Measurements from ENCODE around the gene CKB.
A peak's percentile ranks its signal among the peaks of the same experiment; 100 is the strongest.

Gene CKB

GRCh38 chr14:103549361-103550311, 27.0 kb upstream of the CKB start:
- no peak for DNase-seq (ENCODE audit: low read depth in 3 of 3)

- no peak for DNase-seq (ENCODE audit: low read depth in 3 of 3)
Observed at GRCh38 chr14:103548463-103549351, 26.1 kb upstream of the CKB start.

GRCh38 chr14:103547941-103548462, 25.4 kb upstream of the CKB start:
- DNase-seq (ENCODE audit: low read depth in 3 of 3) = no peak

- no peak for DNase-seq (ENCODE audit: low read depth in 3 of 3)
Observed at GRCh38 chr14:103547455-103547940, 24.9 kb upstream of the CKB start.

GRCh38 chr14:103546652-103547454, 24.2 kb upstream of the CKB start:
- DNase-seq (ENCODE audit: low read depth in 3 of 3) = peak; percentile 53 to 61 (median 56)

GRCh38 chr14:103545915-103546651, 23.5 kb upstream of the CKB start:
- DNase-seq (ENCODE audit: low read depth in 3 of 3) = no peak

GRCh38 chr14:103545219-103545914, 22.7 kb upstream of the CKB start:
- no peak for DNase-seq (ENCODE audit: low read depth in 3 of 3)

GRCh38 chr14:103544388-103545218, 22.0 kb upstream of the CKB start:
- DNase-seq (ENCODE audit: low read depth in 3 of 3) = no peak

GRCh38 chr14:103543721-103544387, 21.2 kb upstream of the CKB start:
- no peak for DNase-seq (ENCODE audit: low read depth in 3 of 3)

GRCh38 chr14:103543140-103543539, 20.5 kb upstream of the CKB start:
- DNase-seq (ENCODE audit: low read depth in 3 of 3) = no peak

GRCh38 chr14:103542605-103543088, 20.0 kb upstream of the CKB start:
- DNase-seq (ENCODE audit: low read depth in 3 of 3) = no peak

GRCh38 chr14:103541709-103542604, 19.3 kb upstream of the CKB start:
- DNase-seq (ENCODE audit: low read depth in 3 of 3) = no peak

GRCh38 chr14:103540821-103541708, 18.4 kb upstream of the CKB start:
- no peak for DNase-seq (ENCODE audit: low read depth in 3 of 3)

GRCh38 chr14:103539056-103539825, 16.6 kb upstream of the CKB start:
- DNase-seq (ENCODE audit: low read depth in 3 of 3) = no peak

- DNase-seq (ENCODE audit: low read depth in 3 of 3) = no peak
Observed at GRCh38 chr14:103538291-103539055, 15.8 kb upstream of the CKB start.

Measured in stimulated activated CD4-positive, alpha-beta T cell treated with anti-CD3 and anti-CD28 coated beads, TNF-alpha, amount 100 ng/mL, for 48 hours (primary cell).